ENCODE data around the gene FZD2. TPM values are rescaled to one million over a fixed set of nuclear protein-coding genes. Genes with fewer than 3 reads are reported as not detected.

The FZD2 gene
- total RNA-seq, 2 donors from 2014 or later: 0.27 TPM; not detected in 1

GRCh38 chr17:44591206-44591605 is 33.9 kb downstream of the FZD2 start:
- ATAC-seq (no peak), DNase-seq (ENCODE audit: low spot score in 2 of 2) (no peak)
- Mint-ChIP-seq H3K27ac (no peak overlapping the region), H3K9me3 (no peaks in the 10 kb centered on the region), H3K36me3 (no peaks in the 10 kb centered on the region)

DNA sequence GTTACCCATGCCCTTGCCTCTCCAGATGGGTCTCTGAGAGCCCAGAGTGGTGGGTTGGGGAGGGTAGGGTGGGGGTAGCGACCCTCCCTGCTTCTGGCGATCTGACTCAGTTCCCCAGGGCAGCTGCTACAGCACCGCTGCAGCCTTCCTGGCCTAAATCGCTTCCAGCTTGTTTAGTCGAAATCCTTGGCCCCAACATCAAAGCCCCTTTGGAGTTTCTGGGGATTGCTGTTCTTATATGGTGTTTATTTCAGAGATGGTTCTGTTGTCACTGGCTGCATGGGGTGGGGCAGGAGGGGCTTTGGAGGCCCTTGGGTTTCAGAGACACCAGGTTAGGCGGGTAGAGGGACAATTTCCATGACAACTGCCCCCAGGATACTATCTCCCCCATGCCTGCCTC is 35.9 kb downstream of the FZD2 start:
- no peaks in the 10 kb centered on the region for H3K9me3 Mint-ChIP-seq
- no peak overlapping the region for H3K27ac Mint-ChIP-seq
- H3K36me3 Mint-ChIP-seq: no peaks in the 10 kb centered on the region
- no peak for ATAC-seq
- no peak for DNase-seq (ENCODE audit: low spot score in 2 of 2)

- H3K27ac Mint-ChIP-seq: no peak overlapping the region
- DNase-seq (ENCODE audit: low spot score in 2 of 2): no peak
- no peaks in the 10 kb centered on the region for H3K9me3 Mint-ChIP-seq
- no peaks in the 10 kb centered on the region for H3K36me3 Mint-ChIP-seq
- no peak for ATAC-seq
Measured at GRCh38 chr17:44595216-44595775, 38.0 kb downstream of the FZD2 start.

- ATAC-seq (no peak), DNase-seq (ENCODE audit: low spot score in 2 of 2) (no peak)
- H3K9me3 Mint-ChIP-seq: no peaks in the 10 kb centered on the region
- H3K36me3 Mint-ChIP-seq: no peaks in the 10 kb centered on the region
- no peak overlapping the region for H3K27ac Mint-ChIP-seq
Measured at GRCh38 chr17:44598329-44598728, 41.0 kb downstream of the FZD2 start.

GRCh38 chr17:44598932-44599297 is 41.6 kb downstream of the FZD2 start:
- no peaks in the 10 kb centered on the region for H3K9me3 Mint-ChIP-seq
- H3K36me3 Mint-ChIP-seq: no peaks in the 10 kb centered on the region
- no peak overlapping the region for H3K27ac Mint-ChIP-seq
- DNase-seq (ENCODE audit: low spot score in 2 of 2): no peak
- ATAC-seq: no peak

GRCh38 chr17:44599298-44600175 is 42.3 kb downstream of the FZD2 start:
- Mint-ChIP-seq H3K36me3 (no peaks in the 10 kb centered on the region), H3K27ac (no peak overlapping the region), H3K9me3 (no peaks in the 10 kb centered on the region)
- DNase-seq (ENCODE audit: low spot score in 2 of 2): no peak
- ATAC-seq: no peak

- DNase-seq (ENCODE audit: low spot score in 2 of 2): no peak
- Mint-ChIP-seq H3K27ac (no peak overlapping the region), H3K36me3 (no peaks in the 10 kb centered on the region), H3K9me3 (no peaks in the 10 kb centered on the region)
- no peak for ATAC-seq
Measured at GRCh38 chr17:44601539-44601938, 44.3 kb downstream of the FZD2 start.

DNA sequence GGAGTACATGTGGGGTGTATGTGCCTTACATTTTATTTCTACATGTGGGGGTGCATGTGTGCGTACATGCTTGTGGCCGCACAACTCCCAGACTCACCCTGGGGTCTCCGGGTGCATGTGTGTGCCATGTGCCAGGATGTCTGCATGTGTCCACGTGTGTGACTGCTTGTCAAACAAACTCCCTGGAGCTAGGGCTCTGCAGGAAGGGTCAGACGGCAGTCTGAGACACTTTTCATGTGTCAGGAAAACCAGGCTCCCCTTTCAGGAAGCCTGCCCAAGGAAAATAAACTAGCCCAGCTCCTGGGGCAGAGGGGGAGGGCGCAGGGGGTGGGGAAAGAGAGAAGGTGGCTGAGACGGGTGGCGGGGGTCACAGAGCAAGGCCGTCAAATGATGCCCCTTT is 44.7 kb downstream of the FZD2 start:
- no peak for ATAC-seq
- H3K36me3 Mint-ChIP-seq: no peaks in the 10 kb centered on the region
- no peak for DNase-seq (ENCODE audit: low spot score in 2 of 2)
- no peak overlapping the region for H3K27ac Mint-ChIP-seq
- no peaks in the 10 kb centered on the region for H3K9me3 Mint-ChIP-seq

DNA sequence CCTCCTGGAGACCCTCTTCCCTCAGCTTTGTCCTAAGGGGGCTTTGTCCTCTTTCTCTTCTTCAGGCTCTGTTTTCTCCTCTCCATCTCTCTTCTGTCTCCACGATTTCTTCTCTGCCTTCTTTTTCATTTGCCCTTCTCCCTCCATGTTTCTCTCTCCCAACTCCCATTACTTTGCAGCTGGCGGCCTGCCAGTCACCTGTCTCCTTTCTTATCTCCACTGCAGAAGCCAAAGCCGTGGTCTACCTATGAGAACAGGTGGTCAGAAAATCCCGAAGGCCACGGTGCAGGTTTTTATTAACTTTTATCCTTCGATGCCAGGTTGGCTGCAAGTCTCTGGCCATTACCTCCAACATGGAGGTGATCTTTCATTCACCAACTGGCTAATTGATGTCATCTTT is 45.1 kb downstream of the FZD2 start:
- DNase-seq (ENCODE audit: low spot score in 2 of 2) (no peak), ATAC-seq (no peak)
- no peaks in the 10 kb centered on the region for H3K9me3 Mint-ChIP-seq
- H3K27ac Mint-ChIP-seq: no peak overlapping the region
- H3K36me3 Mint-ChIP-seq: no peaks in the 10 kb centered on the region

GRCh38 chr17:44602970-44603369 is 45.7 kb downstream of the FZD2 start:
- no peak overlapping the region for H3K27ac Mint-ChIP-seq
- ATAC-seq (no peak), DNase-seq (ENCODE audit: low spot score in 2 of 2) (no peak)
- no peaks in the 10 kb centered on the region for H3K36me3 Mint-ChIP-seq
- H3K9me3 Mint-ChIP-seq: no peaks in the 10 kb centered on the region

DNA sequence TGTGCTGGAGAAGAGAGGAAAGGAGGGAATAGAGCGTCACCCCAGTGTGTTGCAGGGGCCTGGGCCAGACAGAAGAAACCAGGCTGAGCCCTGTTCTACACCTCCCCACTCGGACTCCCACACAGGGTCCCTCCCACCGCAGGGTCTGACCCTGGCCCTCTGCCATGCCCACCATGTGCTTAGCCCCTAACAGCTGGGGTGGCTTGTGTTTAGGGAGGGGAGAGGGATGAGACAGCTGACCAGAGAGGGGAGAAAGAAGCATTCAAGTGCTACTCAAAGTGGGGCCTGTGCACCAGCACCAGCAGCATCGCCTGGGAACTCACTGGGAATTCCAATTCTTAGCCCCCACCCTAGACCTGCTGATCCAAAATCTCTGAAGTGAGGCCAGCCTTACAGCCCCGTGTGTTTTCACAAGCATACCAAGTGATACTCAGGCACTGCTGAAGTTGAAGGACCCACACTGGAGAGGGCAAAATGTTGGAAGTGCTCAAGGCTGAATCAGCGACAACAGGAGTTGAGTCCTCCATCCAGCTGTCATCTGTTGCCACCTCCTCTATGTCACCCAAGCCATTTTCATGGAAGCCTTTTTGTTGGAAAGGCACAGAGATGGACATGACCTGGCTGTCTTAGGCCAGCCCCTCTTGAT is 47.0 kb downstream of the FZD2 start:
- Mint-ChIP-seq H3K27ac (no peak overlapping the region), H3K9me3 (no peaks in the 10 kb centered on the region), H3K36me3 (no peaks in the 10 kb centered on the region)
- DNase-seq (ENCODE audit: low spot score in 2 of 2): no peak
- no peak for ATAC-seq

- no peak for DNase-seq (ENCODE audit: low spot score in 2 of 2)
- Mint-ChIP-seq H3K9me3 (no peaks in the 10 kb centered on the region), H3K27ac (no peak overlapping the region), H3K36me3 (no peaks in the 10 kb centered on the region)
- ATAC-seq: no peak
Measured at GRCh38 chr17:44604768-44605485, 47.6 kb downstream of the FZD2 start.

DNA sequence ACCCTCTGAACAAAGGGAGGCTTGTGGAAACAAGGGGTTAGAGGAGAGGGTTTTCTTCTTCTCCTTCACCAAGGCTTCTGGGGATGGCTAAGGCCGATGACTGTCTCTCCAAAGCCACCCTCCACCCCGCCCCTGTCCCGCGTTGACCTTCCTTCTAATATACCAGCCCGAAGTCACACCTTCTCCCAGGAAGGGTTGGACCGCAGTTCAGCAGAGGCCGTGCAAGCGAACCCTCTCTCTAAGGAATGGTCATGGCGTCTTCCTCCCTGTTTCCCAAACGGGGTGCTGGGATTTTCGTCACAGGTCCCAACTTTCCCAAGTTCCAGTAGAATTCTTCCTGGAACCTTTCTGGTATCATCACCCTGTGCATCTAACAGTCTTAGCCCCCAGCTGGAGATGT is 49.4 kb downstream of the FZD2 start:
- DNase-seq (ENCODE audit: low spot score in 2 of 2): no peak
- Mint-ChIP-seq H3K36me3 (no peaks in the 10 kb centered on the region), H3K9me3 (no peaks in the 10 kb centered on the region), H3K27ac (no peak overlapping the region)
- ATAC-seq: no peak

GRCh38 chr17:44607836-44608690 is 50.8 kb downstream of the FZD2 start:
- no peaks in the 10 kb centered on the region for H3K36me3 Mint-ChIP-seq
- H3K27ac Mint-ChIP-seq: no peak overlapping the region
- ATAC-seq (no peak), DNase-seq (ENCODE audit: low spot score in 2 of 2) (no peak)
- H3K9me3 Mint-ChIP-seq: no peaks in the 10 kb centered on the region

- Mint-ChIP-seq H3K9me3 (no peaks in the 10 kb centered on the region), H3K27ac (peak overlapping the region; percentile 22 to 78), H3K36me3 (no peaks in the 10 kb centered on the region)
- DNase-seq (ENCODE audit: low spot score in 2 of 2) (no peak), ATAC-seq (no peak)
Measured at GRCh38 chr17:44608727-44609435, 51.6 kb downstream of the FZD2 start.

DNA sequence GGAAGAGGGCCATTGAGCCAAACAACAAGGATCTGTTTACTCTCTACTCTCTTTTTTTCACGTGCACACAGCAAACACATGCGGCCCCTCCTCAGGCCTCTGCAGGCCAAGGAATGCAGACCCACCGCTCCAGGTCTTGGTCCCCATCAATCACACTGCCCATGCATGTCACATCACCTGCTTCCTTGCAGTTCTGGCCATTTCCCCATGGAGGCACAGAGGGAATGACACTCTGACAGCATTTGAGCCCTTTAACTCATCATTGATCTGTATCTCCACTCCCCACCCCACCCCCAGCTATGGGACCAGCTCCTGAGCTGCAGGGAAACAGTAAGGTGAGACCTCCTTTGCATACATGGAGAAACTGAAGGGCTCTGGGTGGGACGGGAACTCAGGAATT is 53.0 kb downstream of the FZD2 start:
- no peaks in the 10 kb centered on the region for H3K36me3 Mint-ChIP-seq

More for the DNA sequence above, 53.0 kb downstream of the FZD2 start:
- Mint-ChIP-seq H3K9me3 (no peaks in the 10 kb centered on the region), H3K27ac (no peak overlapping the region)
- ATAC-seq: no peak
- DNase-seq (ENCODE audit: low spot score in 2 of 2): no peak

Data from activated naive CD4-positive, alpha-beta T cell treated with anti-CD3 and anti-CD28 coated beads, Interleukin-2, amount 50 U/mL, for 72 hours (primary cell).